SW 1271 (cell line): ENCODE data around the gene PLXNA4.

Experiments
- DNase-seq, 2 experiments: peaks; one replicate each; lab custom pipeline; 2025; lab: John Stamatoyannopoulos, UW

PLXNA4 gene

GRCh38 chr7:132242192-132242812 lies 334.0 kb downstream of the PLXNA4 start:
- no peak for DNase-seq

GRCh38 chr7:132240821-132241422 lies 335.3 kb downstream of the PLXNA4 start:
- no peak for DNase-seq

GRCh38 chr7:132240262-132240661 lies 336.0 kb downstream of the PLXNA4 start:
- DNase-seq: no peak

- no peak for DNase-seq
Observed at GRCh38 chr7:132239422-132239994, 336.8 kb downstream of the PLXNA4 start.

- DNase-seq: no peak
Observed at GRCh38 chr7:132234711-132235110, 341.6 kb downstream of the PLXNA4 start.

- DNase-seq: no peak
Observed at GRCh38 chr7:132232406-132232805, 343.9 kb downstream of the PLXNA4 start.

GRCh38 chr7:132230462-132230861 lies 345.8 kb downstream of the PLXNA4 start:
- no peak for DNase-seq

- no peak for DNase-seq
Observed at GRCh38 chr7:132228240-132228639, 348.0 kb downstream of the PLXNA4 start.

- DNase-seq: no peak
Observed at GRCh38 chr7:132226957-132227290, 349.3 kb downstream of the PLXNA4 start.

- no peak for DNase-seq
Observed at GRCh38 chr7:132226046-132226956, 350.0 kb downstream of the PLXNA4 start.

GRCh38 chr7:132225216-132226030 lies 350.8 kb downstream of the PLXNA4 start:
- DNase-seq: no peak

- no peak for DNase-seq
Observed at GRCh38 chr7:132221356-132221755, 354.9 kb downstream of the PLXNA4 start.

- DNase-seq: no peak
Observed at GRCh38 chr7:132220060-132220459, 356.2 kb downstream of the PLXNA4 start.

GRCh38 chr7:132218876-132219275 lies 357.4 kb downstream of the PLXNA4 start:
- DNase-seq: no peak

GRCh38 chr7:132216847-132217525 lies 359.3 kb downstream of the PLXNA4 start:
- DNase-seq: no peak

GRCh38 chr7:132214452-132214851 lies 361.8 kb downstream of the PLXNA4 start:
- DNase-seq: no peak

GRCh38 chr7:132213583-132213982 lies 362.7 kb downstream of the PLXNA4 start:
- DNase-seq: no peak

- DNase-seq: no peak
Observed at GRCh38 chr7:132211971-132212370, 364.3 kb downstream of the PLXNA4 start.

- no peak for DNase-seq
Observed at GRCh38 chr7:132210821-132211220, 365.4 kb downstream of the PLXNA4 start.

GRCh38 chr7:132207782-132208181 lies 368.5 kb downstream of the PLXNA4 start:
- no peak for DNase-seq

- DNase-seq: no peak
Observed at GRCh38 chr7:132207211-132207610, 369.1 kb downstream of the PLXNA4 start.
